Esophagus squamous epithelium (tissue), 5 donors: ENCODE data around the gene BOK. TPM values are rescaled to one million over a fixed set of nuclear protein-coding genes. Genes with fewer than 3 reads are reported as not detected.

Experiments
- DNase-seq: peaks from one replicate; lab custom pipeline; 2025; lab: John Stamatoyannopoulos, UW
- H3K27ac ChIP-seq, 4 donors: fragments of 200-600 bp; sonication (generic); one replicate each; pipeline ENCODE4 v1.5.1; 2016 to 2019; ENCODE audit warnings: mild to moderate bottlenecking in 1 of 4
- H3K27me3 ChIP-seq, 4 donors: fragments of 200-600 bp; sonication (generic); 1 replicate in 3 of 4; 2 replicates in 1 of 4; pipeline versions ENCODE4 v1.5.1 to v1.6.0; 2017 to 2021; ENCODE audit warnings: antibody characterized with exemption in 1 of 4
- H3K36me3 ChIP-seq, 3 donors: fragments of 200-600 bp; sonication (generic); one replicate each; pipeline ENCODE4 v1.5.1; 2016 to 2019
- H3K4me1 ChIP-seq, 3 donors: fragments of 200-600 bp; sonication (generic); one replicate each; pipeline ENCODE4 v1.5.1; 2017 to 2019
- H3K4me3 ChIP-seq, 4 donors: fragments of 200-600 bp; sonication (generic); 1 replicate in 3 of 4; 2 replicates in 1 of 4; pipeline ENCODE4 v1.5.1; 2016 to 2019; ENCODE audit warnings: mild to moderate bottlenecking in 2 of 4, moderate library complexity in 1 of 4
- H3K9me3 ChIP-seq, 3 donors: fragments of 200-600 bp; sonication (generic); one replicate each; pipeline ENCODE4 v1.5.1; 2016 to 2019
- POLR2A ChIP-seq, 4 donors: fragments of 450-650 bp; IDR thresholded peaks; one replicate each; pipeline ENCODE4 v1.6.1; 2017; ENCODE audit warnings: antibody characterized with exemption in 4 of 4, mild to moderate bottlenecking in 4 of 4, moderate library complexity in 3 of 4
- WGBS, 2 donors: methylation state at CpG; one replicate each; pipeline ENCODE4 v1.1.5; 2018; 5-methylcytosine and 5-hydroxymethylcytosine counted together
- intact Hi-C: fragments of 100-400 bp; cut with DNase I; formaldehyde crosslinking; loops from one replicate; pipeline ENCODE4 v1.15.0; 2022
- total RNA-seq, 4 donors: library from RNA; depleted of rRNA; stranded (reverse); fragments of >200 nt; gene quantifications; one replicate each; pipeline ENCODE4 v1.1.0, GENCODE V29; 2016
- TF ChIP-seq, protein P1 (sequence below), 6 experiments: fragments of 450-650 bp in 4 of 6; fragments of 200-600 bp in 2 of 6; sonication (generic) in 2 of 6; IDR thresholded peaks; one replicate each; pipeline ENCODE4 v1.5.1; 2016 to 2019; ENCODE audit warnings: antibody characterized with exemption in 6 of 6, mild to moderate bottlenecking in 4 of 6, moderate library complexity in 4 of 6
- donor health status: DM: yes; HTN: yes; CAD: no.

BOK gene
- total RNA-seq, 4 donors from 2014 or later = 35.5 to 57.1 (median 51.2) TPM

- H3K36me3 ChIP-seq = no peaks in the 10 kb centered on the region
- WGBS, 2 donors = 25 to 26% methylated on average over 10 of the region's 10 CpGs
- TF ChIP-seq, protein P1, sequence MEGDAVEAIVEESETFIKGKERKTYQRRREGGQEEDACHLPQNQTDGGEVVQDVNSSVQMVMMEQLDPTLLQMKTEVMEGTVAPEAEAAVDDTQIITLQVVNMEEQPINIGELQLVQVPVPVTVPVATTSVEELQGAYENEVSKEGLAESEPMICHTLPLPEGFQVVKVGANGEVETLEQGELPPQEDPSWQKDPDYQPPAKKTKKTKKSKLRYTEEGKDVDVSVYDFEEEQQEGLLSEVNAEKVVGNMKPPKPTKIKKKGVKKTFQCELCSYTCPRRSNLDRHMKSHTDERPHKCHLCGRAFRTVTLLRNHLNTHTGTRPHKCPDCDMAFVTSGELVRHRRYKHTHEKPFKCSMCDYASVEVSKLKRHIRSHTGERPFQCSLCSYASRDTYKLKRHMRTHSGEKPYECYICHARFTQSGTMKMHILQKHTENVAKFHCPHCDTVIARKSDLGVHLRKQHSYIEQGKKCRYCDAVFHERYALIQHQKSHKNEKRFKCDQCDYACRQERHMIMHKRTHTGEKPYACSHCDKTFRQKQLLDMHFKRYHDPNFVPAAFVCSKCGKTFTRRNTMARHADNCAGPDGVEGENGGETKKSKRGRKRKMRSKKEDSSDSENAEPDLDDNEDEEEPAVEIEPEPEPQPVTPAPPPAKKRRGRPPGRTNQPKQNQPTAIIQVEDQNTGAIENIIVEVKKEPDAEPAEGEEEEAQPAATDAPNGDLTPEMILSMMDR (IDR thresholded peaks at IDR 0.05) = no peak
- TF ChIP-seq POLR2A (IDR thresholded peaks at IDR 0.05) = no peak
- peak overlapping the region in 1 of 4 donors; percentile 17 for H3K27ac ChIP-seq
- H3K27me3 ChIP-seq = peaks cover 0 to 73% (median 0%) of the 10 kb centered on the region in 4 donors
- H3K4me1 ChIP-seq = peaks cover 0 to 45% (median 21%) of the 10 kb centered on the region in 3 donors
- DNase-seq = no peak
- no peak overlapping the region for H3K4me3 ChIP-seq
- intact Hi-C loops = no loop called here
- peaks cover 0 to 6% (median 0%) of the 10 kb centered on the region in 3 donors for H3K9me3 ChIP-seq
These were observed 13.4 kb upstream of the BOK start for GRCh38 chr2:241545106-241545505.

DNA sequence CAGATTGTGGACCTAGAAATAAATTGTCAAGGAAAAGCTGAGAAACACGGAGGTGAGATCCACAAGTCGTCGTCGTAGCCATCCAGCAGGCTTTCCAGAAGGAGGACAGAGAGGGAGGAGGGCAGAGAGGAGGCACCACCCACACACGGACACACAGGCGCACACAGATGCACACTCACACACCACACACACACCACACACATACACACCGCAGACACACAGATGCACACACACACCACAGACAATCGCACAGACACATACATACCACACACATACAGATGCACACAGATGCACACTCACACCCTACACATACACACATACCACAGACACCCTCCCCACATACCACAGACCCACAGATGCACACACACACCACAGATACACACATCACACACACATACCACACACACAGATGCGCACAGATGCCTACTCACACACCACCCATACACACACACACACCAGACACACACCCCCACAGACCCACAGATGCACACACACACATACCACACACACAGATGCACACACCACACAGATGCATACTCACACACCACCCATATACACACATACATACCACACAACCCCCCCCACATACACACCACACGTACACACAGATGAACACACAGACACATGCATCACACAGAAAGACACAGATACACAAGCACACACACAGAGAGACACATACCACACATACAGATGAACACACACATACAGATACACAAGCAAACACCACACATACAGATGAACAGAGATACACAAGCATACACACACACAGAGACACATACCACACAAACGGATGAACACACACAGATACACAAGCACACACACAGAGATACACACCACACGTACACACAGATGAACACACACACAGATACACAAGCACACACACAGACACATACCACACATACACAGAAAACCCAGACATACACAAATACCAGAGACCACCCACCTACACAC, 12.7 kb upstream of the BOK start:
- H3K36me3 ChIP-seq = no peaks in the 10 kb centered on the region
- TF ChIP-seq, protein P1 (IDR thresholded peaks at IDR 0.05) = no peak
- TF ChIP-seq POLR2A (IDR thresholded peaks at IDR 0.05) = no peak
- intact Hi-C loops = no loop called here
- peaks cover 0 to 45% (median 14%) of the 10 kb centered on the region in 3 donors for H3K4me1 ChIP-seq
- H3K9me3 ChIP-seq = peaks cover 0 to 6% (median 0%) of the 10 kb centered on the region in 3 donors
- peaks cover 0 to 69% (median 0%) of the 10 kb centered on the region in 4 donors for H3K27me3 ChIP-seq
- peak overlapping the region in 1 of 4 donors; percentile 17 for H3K27ac ChIP-seq
- no peak overlapping the region for H3K4me3 ChIP-seq
- no peak for DNase-seq
- WGBS, 2 donors = 62 to 65% methylated on average over 11 to 12 of the region's 12 CpGs

GRCh38 chr2:241546771-241547498, 11.6 kb upstream of the BOK start:
- Histone ChIP-seq H3K27ac (no peak overlapping the region), H3K4me1 (peaks cover 0 to 44% (median 12%) of the 10 kb centered on the region in 3 donors), H3K9me3 (no peaks in the 10 kb centered on the region), H3K27me3 (peaks cover 0 to 65% (median 0%) of the 10 kb centered on the region in 4 donors), H3K4me3 (no peak overlapping the region), H3K36me3 (no peaks in the 10 kb centered on the region)
- 31 to 33% methylated on average over 24 of the region's 25 CpGs for WGBS, 2 donors
- TF ChIP-seq POLR2A (IDR thresholded peaks at IDR 0.05) = no peak
- TF ChIP-seq, protein P1 (IDR thresholded peaks at IDR 0.05) = no peak
- intact Hi-C loops = no loop called here
- DNase-seq = no peak

DNA sequence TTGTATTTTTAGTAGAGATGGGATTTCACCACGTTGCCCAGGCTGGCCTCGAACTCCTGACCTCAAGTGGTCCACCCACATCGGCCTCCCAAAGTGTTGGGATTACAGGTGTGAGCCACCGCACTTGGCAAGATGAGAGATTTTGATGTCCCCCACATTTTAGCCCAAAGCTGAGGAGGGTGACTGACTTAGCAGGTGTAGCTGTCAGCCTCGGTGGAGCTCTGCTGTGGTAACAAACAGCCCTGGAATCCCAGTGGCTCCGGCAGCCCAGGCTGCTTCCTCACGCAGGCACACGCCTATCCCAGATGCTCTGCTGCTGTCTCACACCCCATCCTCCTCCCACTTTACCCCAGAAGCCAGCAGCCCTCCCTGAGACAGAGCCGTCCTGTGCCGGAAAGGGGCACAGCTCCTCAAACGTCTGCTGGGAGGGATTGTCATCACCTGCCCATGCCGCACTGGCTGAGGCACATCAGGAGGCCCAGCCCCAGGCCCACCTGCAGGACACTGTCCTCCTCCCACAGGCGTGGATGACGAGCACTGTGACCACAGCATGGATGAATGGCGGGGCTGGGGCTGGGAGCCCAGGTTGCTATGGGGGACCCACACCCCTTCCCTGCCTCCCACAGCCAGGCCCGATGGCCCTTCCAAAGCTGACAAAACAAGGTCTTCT, 10.6 kb upstream of the BOK start:
- no peak overlapping the region for H3K27ac ChIP-seq
- 79 to 83% methylated on average over 7 of the region's 16 CpGs for WGBS, 2 donors
- intact Hi-C loops = no loop called here
- no peaks in the 10 kb centered on the region for H3K36me3 ChIP-seq
- no peak for DNase-seq
- H3K4me1 ChIP-seq = peaks cover 0 to 50% (median 12%) of the 10 kb centered on the region in 3 donors
- no peaks in the 10 kb centered on the region for H3K9me3 ChIP-seq
- TF ChIP-seq POLR2A (IDR thresholded peaks at IDR 0.05) = no peak
- TF ChIP-seq, protein P1 (IDR thresholded peaks at IDR 0.05) = no peak
- H3K27me3 ChIP-seq = peaks cover 0 to 60% (median 0%) of the 10 kb centered on the region in 4 donors
- H3K4me3 ChIP-seq = no peak overlapping the region
